HepG2 (cell line): ENCODE measurements around the gene GNAZ. TPM values are rescaled to one million over a fixed set of nuclear protein-coding genes. Genes with fewer than 3 reads are reported as not detected.

Experiments
- ASH2L ChIP-seq: fragments of 300-600, 200-600 bp; sonication (generic); IDR thresholded peaks from 2 replicates; pipeline ENCODE4 v1.7.0; 2017; ENCODE audit warnings: low read depth, mild to moderate bottlenecking, moderate library complexity, mixed read lengths, low read length; ENCODE audit not compliant: insufficient read length
- ATAD3A ChIP-seq: sonication (generic); formaldehyde crosslinking; IDR thresholded peaks from 2 replicates; pipeline ENCODE4 v1.4.0; 2020; ENCODE audit warnings: missing genetic modification reagents
- FOSL2 ChIP-seq: sonication (generic); formaldehyde crosslinking; IDR thresholded peaks from 2 replicates; pipeline ENCODE4 v1.4.0; 2020; ENCODE audit warnings: missing genetic modification reagents
- FOXK1 ChIP-seq: sonication (generic); formaldehyde crosslinking; IDR thresholded peaks from 2 replicates; pipeline ENCODE4 v1.4.0; 2020; ENCODE audit warnings: low read depth, missing genetic modification reagents, borderline replicate concordance
- KDM3A ChIP-seq: IDR thresholded peaks from 2 replicates; pipeline ENCODE4 v1.6.1; 2018; ENCODE audit warnings: low read depth, missing compliant biosample characterization
- MEF2D ChIP-seq: sonication (generic); formaldehyde crosslinking; IDR thresholded peaks from 2 replicates; pipeline ENCODE4 v1.5.1; 2020; ENCODE audit warnings: mild to moderate bottlenecking, missing genetic modification reagents
- ZIK1 ChIP-seq: sonication (generic); formaldehyde crosslinking; IDR thresholded peaks from 2 replicates; pipeline ENCODE4 v1.5.0; 2020; ENCODE audit warnings: mild to moderate bottlenecking, low read depth, missing genetic modification reagents, borderline replicate concordance
- ZNF343 ChIP-seq: sonication (generic); formaldehyde crosslinking; IDR thresholded peaks from 2 replicates; pipeline ENCODE4 v1.4.0; 2020; ENCODE audit warnings: mild to moderate bottlenecking, missing genetic modification reagents
- ZNF674 ChIP-seq: sonication (generic); formaldehyde crosslinking; IDR thresholded peaks from 2 replicates; pipeline ENCODE4 v1.5.0; 2020; ENCODE audit warnings: low read depth, mild to moderate bottlenecking, missing genetic modification reagents
- ZNF746 ChIP-seq: sonication (generic); formaldehyde crosslinking; IDR thresholded peaks from 2 replicates; pipeline ENCODE4 v1.8.0; 2022; ENCODE audit warnings: mild to moderate bottlenecking, missing genetic modification reagents
- ZSCAN12 ChIP-seq: sonication (generic); formaldehyde crosslinking; IDR thresholded peaks from 2 replicates; pipeline ENCODE4 v1.9.0; 2021; ENCODE audit warnings: mild to moderate bottlenecking, missing genetic modification reagents
- polyA plus RNA-seq, 8 experiments: library from polyadenylated mRNA; depleted of rRNA in 3 of 8; stranded (reverse) in 7 of 8; unstranded in 1 of 8; fragments of >200 nt; fragmentation: Illumina TruSeq in 4 of 8; extraction: Trizol in 4 of 8; gene quantifications; 2 replicates each; pipeline versions ENCODE4 v1.2.1 to v1.2.3, GENCODE V29; 2011 to 2016; ENCODE audit warnings: low read depth in 4 of 8, missing spikeins in 1 of 8, mixed read lengths in 1 of 8; ENCODE audit not compliant: insufficient read depth in 1 of 8
- total RNA-seq, 5 experiments: library from RNA; depleted of rRNA; stranded (reverse); fragments of >200 nt; fragmentation: Illumina TruSeq; extraction: Trizol; gene quantifications; 2 replicates each; pipeline ENCODE4 v1.2.3, GENCODE V29; 2016; ENCODE audit warnings: low read depth in 1 of 5
- TF ChIP-seq, protein P1 (sequence below): sonication (generic); formaldehyde crosslinking; IDR thresholded peaks from 2 replicates; pipeline ENCODE4 v1.4.0; 2020; ENCODE audit warnings: low read depth, mild to moderate bottlenecking, missing genetic modification reagents
- TF ChIP-seq, protein P2 (sequence below): sonication (generic); formaldehyde crosslinking; IDR thresholded peaks from 2 replicates; pipeline ENCODE4 v1.4.0; 2020; ENCODE audit warnings: missing genetic modification reagents
- TF ChIP-seq, protein P3 (sequence below): sonication (generic); formaldehyde crosslinking; IDR thresholded peaks from 2 replicates; pipeline ENCODE4 v1.4.0; 2020; ENCODE audit warnings: mild to moderate bottlenecking, low read depth, missing genetic modification reagents
- TF ChIP-seq, protein P4 (sequence below): sonication (generic); formaldehyde crosslinking; IDR thresholded peaks from 2 replicates; pipeline ENCODE4 v1.8.1; 2022; ENCODE audit warnings: low read depth, mild to moderate bottlenecking, missing genetic modification reagents
- TF ChIP-seq, protein P5 (sequence below): conservative IDR thresholded peaks from 2 replicates; pipeline ENCODE4 v1.6.1; 2018; ENCODE audit warnings: missing genetic modification reagents
- TF ChIP-seq, protein P6 (sequence below): IDR thresholded peaks from 2 replicates; pipeline ENCODE4 v1.6.1; 2016; ENCODE audit warnings: missing compliant biosample characterization, missing genetic modification reagents, borderline replicate concordance

GNAZ gene
- total and polyA plus RNA-seq, 2 of the 13 experiments (the other 11 are each of a cell fraction or from before 2014, with no cell fraction given) = 11.4 to 22.3 TPM

DNA sequence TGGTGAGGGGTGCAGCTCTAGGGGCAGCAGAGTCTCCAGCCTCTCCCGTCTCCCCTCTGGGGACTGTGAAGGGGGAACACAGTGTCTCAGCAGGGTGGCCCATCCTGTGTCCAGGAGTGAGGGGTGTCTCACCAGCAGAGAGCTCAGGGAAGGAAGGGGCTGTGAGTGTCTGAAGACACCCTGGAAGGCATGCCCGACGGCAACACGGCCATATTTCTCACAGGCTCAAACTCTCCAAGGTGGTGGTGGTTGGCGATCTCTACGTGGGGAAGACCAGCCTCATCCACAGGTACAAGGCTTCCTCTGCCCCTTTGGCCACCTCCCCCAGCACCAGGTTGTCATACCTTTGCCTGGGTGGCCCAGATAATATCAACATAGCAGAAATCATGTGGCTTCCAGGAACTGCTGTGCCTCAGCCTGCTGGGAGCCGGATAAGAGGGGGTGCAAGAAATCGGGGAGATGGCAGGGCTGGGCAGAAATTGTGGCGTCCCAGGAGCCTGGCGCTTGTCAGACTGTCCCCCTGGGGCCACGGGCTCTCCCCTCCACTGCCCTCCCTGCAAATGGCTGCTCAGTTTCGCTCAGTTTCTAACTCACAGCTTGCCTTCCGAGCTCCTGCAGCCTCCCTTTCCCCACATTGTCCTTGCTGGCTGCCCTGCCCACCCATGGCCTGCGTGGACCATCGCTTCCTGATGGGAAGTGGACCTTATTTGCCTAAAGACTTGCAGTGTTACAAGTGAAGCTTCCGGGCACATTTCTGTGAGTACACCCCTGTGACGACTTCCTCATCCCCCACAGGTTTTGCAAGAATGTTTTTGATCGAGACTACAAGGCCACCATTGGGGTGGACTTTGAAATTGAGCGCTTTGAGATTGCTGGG, 82.2 kb downstream of the GNAZ start (continued):
- TF ChIP-seq, protein P1, sequence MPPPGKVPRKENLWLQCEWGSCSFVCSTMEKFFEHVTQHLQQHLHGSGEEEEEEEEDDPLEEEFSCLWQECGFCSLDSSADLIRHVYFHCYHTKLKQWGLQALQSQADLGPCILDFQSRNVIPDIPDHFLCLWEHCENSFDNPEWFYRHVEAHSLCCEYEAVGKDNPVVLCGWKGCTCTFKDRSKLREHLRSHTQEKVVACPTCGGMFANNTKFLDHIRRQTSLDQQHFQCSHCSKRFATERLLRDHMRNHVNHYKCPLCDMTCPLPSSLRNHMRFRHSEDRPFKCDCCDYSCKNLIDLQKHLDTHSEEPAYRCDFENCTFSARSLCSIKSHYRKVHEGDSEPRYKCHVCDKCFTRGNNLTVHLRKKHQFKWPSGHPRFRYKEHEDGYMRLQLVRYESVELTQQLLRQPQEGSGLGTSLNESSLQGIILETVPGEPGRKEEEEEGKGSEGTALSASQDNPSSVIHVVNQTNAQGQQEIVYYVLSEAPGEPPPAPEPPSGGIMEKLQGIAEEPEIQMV (CRISPR knock-in tag) = no peak
- TF ChIP-seq KDM3A (CRISPR knock-in tag) (no peak), ASH2L (peak; percentile 62), ZIK1 (CRISPR knock-in tag) (no peak), ZNF746 (CRISPR knock-in tag) (no peak; the same call in 1 of the 2 replicates), ZNF343 (CRISPR knock-in tag) (no peak), FOXK1 (peak; percentile 51; the same call in 1 of the 2 replicates), FOSL2 (CRISPR knock-in tag) (peak; percentile 32), ATAD3A (CRISPR knock-in tag) (no peak), MEF2D (no peak), ZNF674 (CRISPR knock-in tag) (no peak), ZSCAN12 (no peak)
- TF ChIP-seq, protein P2, sequence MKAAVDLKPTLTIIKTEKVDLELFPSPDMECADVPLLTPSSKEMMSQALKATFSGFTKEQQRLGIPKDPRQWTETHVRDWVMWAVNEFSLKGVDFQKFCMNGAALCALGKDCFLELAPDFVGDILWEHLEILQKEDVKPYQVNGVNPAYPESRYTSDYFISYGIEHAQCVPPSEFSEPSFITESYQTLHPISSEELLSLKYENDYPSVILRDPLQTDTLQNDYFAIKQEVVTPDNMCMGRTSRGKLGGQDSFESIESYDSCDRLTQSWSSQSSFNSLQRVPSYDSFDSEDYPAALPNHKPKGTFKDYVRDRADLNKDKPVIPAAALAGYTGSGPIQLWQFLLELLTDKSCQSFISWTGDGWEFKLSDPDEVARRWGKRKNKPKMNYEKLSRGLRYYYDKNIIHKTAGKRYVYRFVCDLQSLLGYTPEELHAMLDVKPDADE (CRISPR knock-in tag) = no peak
- TF ChIP-seq, protein P3, sequence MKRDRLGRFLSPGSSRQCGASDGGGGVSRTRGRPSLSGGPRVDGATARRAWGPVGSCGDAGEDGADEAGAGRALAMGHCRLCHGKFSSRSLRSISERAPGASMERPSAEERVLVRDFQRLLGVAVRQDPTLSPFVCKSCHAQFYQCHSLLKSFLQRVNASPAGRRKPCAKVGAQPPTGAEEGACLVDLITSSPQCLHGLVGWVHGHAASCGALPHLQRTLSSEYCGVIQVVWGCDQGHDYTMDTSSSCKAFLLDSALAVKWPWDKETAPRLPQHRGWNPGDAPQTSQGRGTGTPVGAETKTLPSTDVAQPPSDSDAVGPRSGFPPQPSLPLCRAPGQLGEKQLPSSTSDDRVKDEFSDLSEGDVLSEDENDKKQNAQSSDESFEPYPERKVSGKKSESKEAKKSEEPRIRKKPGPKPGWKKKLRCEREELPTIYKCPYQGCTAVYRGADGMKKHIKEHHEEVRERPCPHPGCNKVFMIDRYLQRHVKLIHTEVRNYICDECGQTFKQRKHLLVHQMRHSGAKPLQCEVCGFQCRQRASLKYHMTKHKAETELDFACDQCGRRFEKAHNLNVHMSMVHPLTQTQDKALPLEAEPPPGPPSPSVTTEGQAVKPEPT (CRISPR knock-in tag) = no peak
- TF ChIP-seq, protein P4, sequence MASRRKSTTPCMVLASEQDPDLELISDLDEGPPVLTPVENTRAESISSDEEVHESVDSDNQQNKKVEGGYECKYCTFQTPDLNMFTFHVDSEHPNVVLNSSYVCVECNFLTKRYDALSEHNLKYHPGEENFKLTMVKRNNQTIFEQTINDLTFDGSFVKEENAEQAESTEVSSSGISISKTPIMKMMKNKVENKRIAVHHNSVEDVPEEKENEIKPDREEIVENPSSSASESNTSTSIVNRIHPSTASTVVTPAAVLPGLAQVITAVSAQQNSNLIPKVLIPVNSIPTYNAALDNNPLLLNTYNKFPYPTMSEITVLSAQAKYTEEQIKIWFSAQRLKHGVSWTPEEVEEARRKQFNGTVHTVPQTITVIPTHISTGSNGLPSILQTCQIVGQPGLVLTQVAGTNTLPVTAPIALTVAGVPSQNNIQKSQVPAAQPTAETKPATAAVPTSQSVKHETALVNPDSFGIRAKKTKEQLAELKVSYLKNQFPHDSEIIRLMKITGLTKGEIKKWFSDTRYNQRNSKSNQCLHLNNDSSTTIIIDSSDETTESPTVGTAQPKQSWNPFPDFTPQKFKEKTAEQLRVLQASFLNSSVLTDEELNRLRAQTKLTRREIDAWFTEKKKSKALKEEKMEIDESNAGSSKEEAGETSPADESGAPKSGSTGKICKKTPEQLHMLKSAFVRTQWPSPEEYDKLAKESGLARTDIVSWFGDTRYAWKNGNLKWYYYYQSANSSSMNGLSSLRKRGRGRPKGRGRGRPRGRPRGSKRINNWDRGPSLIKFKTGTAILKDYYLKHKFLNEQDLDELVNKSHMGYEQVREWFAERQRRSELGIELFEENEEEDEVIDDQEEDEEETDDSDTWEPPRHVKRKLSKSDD (CRISPR knock-in tag) = no peak
- TF ChIP-seq, protein P5, sequence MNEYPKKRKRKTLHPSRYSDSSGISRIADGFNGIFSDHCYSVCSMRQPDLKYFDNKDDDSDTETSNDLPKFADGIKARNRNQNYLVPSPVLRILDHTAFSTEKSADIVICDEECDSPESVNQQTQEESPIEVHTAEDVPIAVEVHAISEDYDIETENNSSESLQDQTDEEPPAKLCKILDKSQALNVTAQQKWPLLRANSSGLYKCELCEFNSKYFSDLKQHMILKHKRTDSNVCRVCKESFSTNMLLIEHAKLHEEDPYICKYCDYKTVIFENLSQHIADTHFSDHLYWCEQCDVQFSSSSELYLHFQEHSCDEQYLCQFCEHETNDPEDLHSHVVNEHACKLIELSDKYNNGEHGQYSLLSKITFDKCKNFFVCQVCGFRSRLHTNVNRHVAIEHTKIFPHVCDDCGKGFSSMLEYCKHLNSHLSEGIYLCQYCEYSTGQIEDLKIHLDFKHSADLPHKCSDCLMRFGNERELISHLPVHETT (CRISPR knock-in tag) = no peak
- TF ChIP-seq, protein P6, sequence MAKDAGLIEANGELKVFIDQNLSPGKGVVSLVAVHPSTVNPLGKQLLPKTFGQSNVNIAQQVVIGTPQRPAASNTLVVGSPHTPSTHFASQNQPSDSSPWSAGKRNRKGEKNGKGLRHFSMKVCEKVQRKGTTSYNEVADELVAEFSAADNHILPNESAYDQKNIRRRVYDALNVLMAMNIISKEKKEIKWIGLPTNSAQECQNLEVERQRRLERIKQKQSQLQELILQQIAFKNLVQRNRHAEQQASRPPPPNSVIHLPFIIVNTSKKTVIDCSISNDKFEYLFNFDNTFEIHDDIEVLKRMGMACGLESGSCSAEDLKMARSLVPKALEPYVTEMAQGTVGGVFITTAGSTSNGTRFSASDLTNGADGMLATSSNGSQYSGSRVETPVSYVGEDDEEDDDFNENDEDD (CRISPR knock-in tag) = 0 out of 2 replicates have a peak, but pooled peaks have one; percentile 14
